ENCODE results near the gene AP2A2. TPM values are rescaled to one million over a fixed set of nuclear protein-coding genes. Genes with fewer than 3 reads are reported as not detected.

The AP2A2 gene
- total and polyA plus RNA-seq, 2 of the 4 experiments (the other 2 are of a cell fraction): 19.9 to 49.0 TPM

GRCh38 chr11:1015064-1015463 lies 89.4 kb downstream of the AP2A2 start:
- in situ Hi-C loops (cut with MboI; ENCODE audit: low sequenced_read_pairs): no loop called here

More at GRCh38 chr11:1015064-1015463, 89.4 kb downstream of the AP2A2 start:
- H4K91ac ChIP-seq (ENCODE audit: insufficient read depth, low read depth, low read length): no peak overlapping the region
- no peaks in the 10 kb centered on the region for H3K4me1 ChIP-seq (ENCODE audit: control insufficient read depth, insufficient read depth, low read length)
- dilution Hi-C loops (cut with HindIII; ENCODE audit: low sequenced_read_pairs, unreplicated experiment) (no loop called here), intact Hi-C loops (cut with micrococcal nuclease) (no loop called here)
- peaks cover 9% of the 10 kb centered on the region; the same call in 1 of the 2 replicates for H3K9me1 ChIP-seq (ENCODE audit: insufficient read depth, low read length)
- H3K79me1 ChIP-seq (ENCODE audit: low read depth in 1 of 2, low read length in 2 of 2): peaks cover 11 to 19% of the 10 kb centered on the region in 2 experiments
- no peak overlapping the region for H3K18ac ChIP-seq (ENCODE audit: low read depth, low read length)
- no peak overlapping the region for H2AK5ac ChIP-seq (ENCODE audit: low read depth, low read length)
- H3K9me3 ChIP-seq (ENCODE audit: control insufficient read depth, insufficient read depth, low read length): no peaks in the 10 kb centered on the region
- H3K4me2 ChIP-seq (ENCODE audit: low read depth, low read length): no peak overlapping the region
- H2BK15ac ChIP-seq (ENCODE audit: low read depth, low read length): no peak overlapping the region
- peaks cover 18% of the 10 kb centered on the region for H3K36me3 ChIP-seq (ENCODE audit: control insufficient read depth, insufficient read depth, low read length)
- no TSS peak for BruUV-seq (replicated peaks)
- H4K8ac ChIP-seq (ENCODE audit: low read depth in 2 of 2, low read length in 2 of 2): no peak overlapping the region
- no peak overlapping the region for H2AFZ ChIP-seq (replicated peaks; ENCODE audit: low read length, poor library complexity)
- H2BK120ac ChIP-seq (ENCODE audit: low read depth, low read length): no peak overlapping the region
- ChIA-PET CTCF (no interaction called here), POLR2A (ENCODE audit: unreplicated experiment) (no interaction called here)
- H2BK20ac ChIP-seq (ENCODE audit: low read depth, low read length): no peak overlapping the region
- H2AK9ac ChIP-seq (replicated peaks; ENCODE audit: low read depth, low read length, poor library complexity): no peak overlapping the region
- H3K27me3 ChIP-seq (ENCODE audit: control insufficient read depth, insufficient read depth, low read length): no peaks in the 10 kb centered on the region
- ATAC-seq (ENCODE audit: low read depth) (no peak), DNase-seq (no peak)
- no peak overlapping the region for H3K56ac ChIP-seq (ENCODE audit: extremely low read depth, insufficient read depth, low read length)
- H3K9ac ChIP-seq (ENCODE audit: low read depth, low read length): no peak overlapping the region
- H4K20me1 ChIP-seq (ENCODE audit: insufficient read depth, low read length): peaks cover 12% of the 10 kb centered on the region
- H3K27ac ChIP-seq (ENCODE audit: insufficient read depth, low read length): no peak overlapping the region
- no peak overlapping the region for H3K4me3 ChIP-seq (ENCODE audit: insufficient read depth, low read depth, low read length)
- H2BK5ac ChIP-seq (ENCODE audit: low read depth, low read length, poor library complexity, severe bottlenecking): no peak overlapping the region
- TF ChIP-seq CEBPB (IDR thresholded peaks at IDR 0.05; ENCODE audit: low read depth, low read length): no peak
- no peak for TF ChIP-seq MXI1 (IDR thresholded peaks at IDR 0.05; ENCODE audit: borderline replicate concordance, low read depth, low read length)
- TF ChIP-seq POLR2A (IDR thresholded peaks at IDR 0.05; ENCODE audit: low read depth, low read length): no peak
- no peak for TF ChIP-seq FOS (IDR thresholded peaks at IDR 0.05; ENCODE audit: low read depth, low read length)
- no peak for TF ChIP-seq CHD1 (IDR thresholded peaks at IDR 0.05; ENCODE audit: low read depth, low read length)
- TF ChIP-seq, protein P1, sequence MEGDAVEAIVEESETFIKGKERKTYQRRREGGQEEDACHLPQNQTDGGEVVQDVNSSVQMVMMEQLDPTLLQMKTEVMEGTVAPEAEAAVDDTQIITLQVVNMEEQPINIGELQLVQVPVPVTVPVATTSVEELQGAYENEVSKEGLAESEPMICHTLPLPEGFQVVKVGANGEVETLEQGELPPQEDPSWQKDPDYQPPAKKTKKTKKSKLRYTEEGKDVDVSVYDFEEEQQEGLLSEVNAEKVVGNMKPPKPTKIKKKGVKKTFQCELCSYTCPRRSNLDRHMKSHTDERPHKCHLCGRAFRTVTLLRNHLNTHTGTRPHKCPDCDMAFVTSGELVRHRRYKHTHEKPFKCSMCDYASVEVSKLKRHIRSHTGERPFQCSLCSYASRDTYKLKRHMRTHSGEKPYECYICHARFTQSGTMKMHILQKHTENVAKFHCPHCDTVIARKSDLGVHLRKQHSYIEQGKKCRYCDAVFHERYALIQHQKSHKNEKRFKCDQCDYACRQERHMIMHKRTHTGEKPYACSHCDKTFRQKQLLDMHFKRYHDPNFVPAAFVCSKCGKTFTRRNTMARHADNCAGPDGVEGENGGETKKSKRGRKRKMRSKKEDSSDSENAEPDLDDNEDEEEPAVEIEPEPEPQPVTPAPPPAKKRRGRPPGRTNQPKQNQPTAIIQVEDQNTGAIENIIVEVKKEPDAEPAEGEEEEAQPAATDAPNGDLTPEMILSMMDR (conservative IDR thresholded peaks at IDR 0.05; ENCODE audit: low read depth, low read length): no peak
- no peak for TF ChIP-seq RAD21 (IDR thresholded peaks at IDR 0.05; ENCODE audit: low read length)
- no peak for TF ChIP-seq MAZ (IDR thresholded peaks at IDR 0.05; ENCODE audit: borderline replicate concordance, low read depth, low read length)
- no peak for TF ChIP-seq BHLHE40 (IDR thresholded peaks at IDR 0.05; ENCODE audit: low read depth, low read length)
- TF ChIP-seq, protein P2, sequence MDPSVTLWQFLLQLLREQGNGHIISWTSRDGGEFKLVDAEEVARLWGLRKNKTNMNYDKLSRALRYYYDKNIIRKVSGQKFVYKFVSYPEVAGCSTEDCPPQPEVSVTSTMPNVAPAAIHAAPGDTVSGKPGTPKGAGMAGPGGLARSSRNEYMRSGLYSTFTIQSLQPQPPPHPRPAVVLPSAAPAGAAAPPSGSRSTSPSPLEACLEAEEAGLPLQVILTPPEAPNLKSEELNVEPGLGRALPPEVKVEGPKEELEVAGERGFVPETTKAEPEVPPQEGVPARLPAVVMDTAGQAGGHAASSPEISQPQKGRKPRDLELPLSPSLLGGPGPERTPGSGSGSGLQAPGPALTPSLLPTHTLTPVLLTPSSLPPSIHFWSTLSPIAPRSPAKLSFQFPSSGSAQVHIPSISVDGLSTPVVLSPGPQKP (IDR thresholded peaks at IDR 0.05; ENCODE audit: borderline replicate concordance, low read depth, low read length): no peak
- no peak for TF ChIP-seq RFX5 (IDR thresholded peaks at IDR 0.05; ENCODE audit: low read depth, low read length)
- no peak for TF ChIP-seq NFE2L2 (IDR thresholded peaks at IDR 0.05; ENCODE audit: low read depth, low read length)
- 97% methylated on average over 6 of the region's 7 CpGs; no CpG with 5 or more reads in 1 of the 2 experiments for WGBS, 2 experiments (ENCODE audit: extremely low coverage in 2 of 2, insufficient read length in 1 of 2)
- no peak overlapping the region for H3K4ac ChIP-seq (ENCODE audit: low read depth, low read length)
- H3K14ac ChIP-seq (replicated peaks; ENCODE audit: low read depth, low read length): no peak overlapping the region
- no peak overlapping the region for H3K23ac ChIP-seq (ENCODE audit: low read depth, low read length)
- H4K5ac ChIP-seq (ENCODE audit: low read depth, low read length): no peak overlapping the region

Measured in IMR-90 (cell line).